Osteocyte (in vitro differentiated cells): ENCODE data around the gene TNIP1. TPM values are rescaled to one million over a fixed set of nuclear protein-coding genes. Genes with fewer than 3 reads are reported as not detected.

Source experiments
- DNase-seq: peaks from one replicate; pipeline ENCODE4 v3.0.0; 2021; ENCODE audit warnings: mixed read lengths; ENCODE audit not compliant: unreplicated experiment; ENCODE audit errors: extremely low spot score
- H3K27ac Mint-ChIP-seq: one replicate; pipeline ENCODE4 v1.8.0; 2021; ENCODE audit warnings: mild to moderate bottlenecking, mixed read lengths; ENCODE audit not compliant: unreplicated experiment
- H3K27me3 Mint-ChIP-seq: one replicate; pipeline ENCODE4 v1.8.0; 2021; ENCODE audit warnings: mixed read lengths; ENCODE audit not compliant: unreplicated experiment
- H3K36me3 Mint-ChIP-seq: one replicate; pipeline ENCODE4 v1.8.0; 2021; ENCODE audit warnings: mixed read lengths; ENCODE audit not compliant: unreplicated experiment
- H3K4me1 Mint-ChIP-seq: one replicate; pipeline ENCODE4 v1.8.0; 2021; ENCODE audit warnings: mixed read lengths; ENCODE audit not compliant: unreplicated experiment
- H3K4me3 Mint-ChIP-seq: one replicate; pipeline ENCODE4 v1.8.0; 2021; ENCODE audit warnings: mild to moderate bottlenecking, moderate library complexity, mixed read lengths; ENCODE audit not compliant: unreplicated experiment
- H3K9me3 Mint-ChIP-seq: one replicate; pipeline ENCODE4 v1.8.0; 2021; ENCODE audit warnings: mixed read lengths; ENCODE audit not compliant: unreplicated experiment
- CTCF ChIP-seq: fragments of 200-600 bp; sonication (generic); IDR thresholded peaks from 2 replicates; pipeline ENCODE4 v1.5.0; 2021; ENCODE audit warnings: antibody characterized with exemption, mild to moderate bottlenecking, moderate library complexity
- total RNA-seq: library from RNA; stranded (reverse); gene quantifications from 2 replicates; pipeline ENCODE4 v1.2.1, GENCODE V29; 2021

Gene TNIP1
- total RNA-seq, 1 donor from 2014 or later, result 85.5 TPM

DNA sequence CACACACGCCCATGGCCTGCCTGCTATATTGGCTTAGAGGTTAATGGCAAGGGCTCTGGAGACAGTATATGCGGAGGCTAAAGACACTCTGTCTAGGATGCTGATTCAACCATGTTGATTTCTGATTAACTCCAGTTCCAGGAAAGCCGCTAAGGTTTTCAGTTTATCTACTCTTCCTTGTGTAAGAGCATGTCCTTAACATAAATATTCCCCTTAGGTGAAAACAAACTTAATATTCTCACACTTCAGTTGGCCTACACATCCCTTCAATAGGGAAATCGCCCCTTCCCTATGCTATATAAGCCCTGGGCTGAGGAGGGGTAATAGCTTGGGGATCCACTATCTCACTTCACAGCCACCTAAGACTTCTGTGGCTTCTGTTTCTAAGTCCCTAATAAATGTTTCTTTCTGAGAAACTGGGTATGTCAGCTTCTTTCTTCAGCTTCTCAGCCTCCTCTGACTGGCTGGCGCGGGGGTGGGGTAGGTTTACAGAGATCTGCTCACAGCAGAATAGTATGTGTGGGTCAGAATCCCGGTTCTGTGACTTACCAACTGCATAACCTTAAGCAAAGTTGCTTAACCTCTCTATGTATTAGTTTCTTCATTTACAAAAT is 64.8 kb downstream of the TNIP1 start:
- no peak for TF ChIP-seq CTCF
- Mint-ChIP-seq H3K4me3 (no peak overlapping the region), H3K4me1 (peaks cover 7% of the 10 kb centered on the region), H3K9me3 (no peaks in the 10 kb centered on the region), H3K27ac (no peak overlapping the region), H3K27me3 (peaks cover 12% of the 10 kb centered on the region), H3K36me3 (no peaks in the 10 kb centered on the region)
- no peak for DNase-seq

GRCh38 chr5:151014680-151015343 is 66.0 kb downstream of the TNIP1 start:
- DNase-seq, result no peak

DNA sequence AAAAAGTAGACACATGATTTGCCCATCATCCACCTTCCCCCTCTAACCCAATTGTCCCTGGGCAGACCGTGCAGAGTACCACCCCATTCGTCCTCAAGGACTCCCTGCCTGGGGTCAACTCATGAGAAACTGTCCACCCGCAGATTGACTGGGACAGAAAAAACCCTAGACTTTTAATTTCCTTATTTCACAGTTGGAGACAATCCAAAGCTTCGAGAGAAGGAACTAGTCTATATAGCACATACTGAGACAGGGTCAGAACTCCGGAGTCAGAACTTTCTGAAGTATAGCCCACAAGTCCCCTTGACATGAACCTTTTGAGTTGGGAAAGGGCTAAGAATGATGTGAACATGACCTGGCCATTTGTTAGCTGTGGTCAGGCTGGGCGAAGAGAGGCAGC is 68.0 kb downstream of the TNIP1 start:
- no peak for DNase-seq
- no peaks in the 10 kb centered on the region for H3K9me3 Mint-ChIP-seq
- no peak overlapping the region for H3K27ac Mint-ChIP-seq
- H3K4me3 Mint-ChIP-seq, result no peak overlapping the region
- H3K4me1 Mint-ChIP-seq, result no peaks in the 10 kb centered on the region
- peaks cover 19% of the 10 kb centered on the region for H3K27me3 Mint-ChIP-seq
- TF ChIP-seq CTCF, result no peak
- H3K36me3 Mint-ChIP-seq, result no peaks in the 10 kb centered on the region

More at GRCh38 chr5:151014680-151015343, 66.0 kb downstream of the TNIP1 start:
- Mint-ChIP-seq H3K36me3 (no peaks in the 10 kb centered on the region), H3K9me3 (no peaks in the 10 kb centered on the region), H3K27me3 (peaks cover 15% of the 10 kb centered on the region), H3K4me1 (no peaks in the 10 kb centered on the region), H3K27ac (no peak overlapping the region), H3K4me3 (no peak overlapping the region)
- TF ChIP-seq CTCF, result no peak

- peaks cover 9% of the 10 kb centered on the region for H3K4me1 Mint-ChIP-seq
- no peak for TF ChIP-seq CTCF
- H3K27ac Mint-ChIP-seq, result no peak overlapping the region
- DNase-seq, result no peak
- H3K36me3 Mint-ChIP-seq, result no peaks in the 10 kb centered on the region
- no peaks in the 10 kb centered on the region for H3K9me3 Mint-ChIP-seq
- H3K4me3 Mint-ChIP-seq, result no peak overlapping the region
- peaks cover 22% of the 10 kb centered on the region for H3K27me3 Mint-ChIP-seq
These were observed 71.9 kb downstream of the TNIP1 start for GRCh38 chr5:151008906-151009305.

DNA sequence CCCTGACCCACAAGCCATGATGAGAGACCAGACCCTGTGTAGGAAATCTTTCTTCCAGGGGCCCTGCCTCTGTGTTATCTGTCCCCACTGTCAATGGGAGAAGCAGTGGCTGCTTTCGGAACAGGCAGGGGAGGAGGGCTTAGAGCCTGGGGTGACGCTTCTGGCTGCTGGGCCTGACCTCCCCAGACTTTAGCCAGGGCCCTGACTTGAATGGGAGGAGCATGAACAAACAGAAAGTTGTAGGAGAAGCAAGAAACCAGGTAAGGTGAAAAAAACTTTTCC is 72.7 kb downstream of the TNIP1 start:
- Mint-ChIP-seq H3K9me3 (no peaks in the 10 kb centered on the region), H3K4me1 (peaks cover 9% of the 10 kb centered on the region), H3K27ac (no peak overlapping the region), H3K27me3 (peaks cover 29% of the 10 kb centered on the region), H3K36me3 (no peaks in the 10 kb centered on the region), H3K4me3 (no peak overlapping the region)
- TF ChIP-seq CTCF, result no peak
- no peak for DNase-seq
